PC-3 (cell line): ENCODE measurements around the gene B4GALT2.

Experiments used
- CTCF ChIP-seq: fragments of 300-600 bp; sonication (generic); conservative IDR thresholded peaks from 2 replicates; pipeline ENCODE4 v1.5.1; 2017; ENCODE audit warnings: antibody characterized with exemption, low read depth, mild to moderate bottlenecking, low read length
- EZH2 ChIP-seq: fragments of 300-600 bp; sonication (generic); IDR thresholded peaks from one replicate; pipeline ENCODE4 v1.6.1; 2017; ENCODE audit warnings: antibody characterized with exemption, mild to moderate bottlenecking, low read length; ENCODE audit not compliant: unreplicated experiment
- EZH2phosphoT487 ChIP-seq: fragments of 300-600 bp; sonication (generic); IDR thresholded peaks from 2 replicates; pipeline ENCODE4 v1.6.1; 2018; ENCODE audit warnings: mild to moderate bottlenecking, antibody characterized with exemption, low read length, borderline replicate concordance

- TF ChIP-seq CTCF: no peak
- no peak for TF ChIP-seq EZH2
- TF ChIP-seq EZH2phosphoT487: no peak
These were observed 37.9 kb downstream of the B4GALT2 start for GRCh38 chr1:44016890-44017400.
